Left ventricle myocardium inferior (tissue), 1 donor: Measurements from ENCODE around the gene ADAMTSL2. TPM values are rescaled to one million over a fixed set of nuclear protein-coding genes. Genes with fewer than 3 reads are reported as not detected.
"Not testable (repeated sequence)": the region's sequence is repeated elsewhere in the genome, so short reads cannot be mapped to it uniquely, and the experiment has no call there.

ENCODE experiments used
- DNase-seq: peaks from one replicate; pipeline ENCODE4 v3.0.0-alpha.2; 2020
- H3K27ac ChIP-seq: fragments of 200-600 bp; replicated peaks from 2 replicates; pipeline ENCODE4 v1.8.0; 2021
- H3K27me3 ChIP-seq: fragments of 200-600 bp; 2 replicates; pipeline ENCODE4 v1.8.0; 2021; ENCODE audit warnings: low read depth
- H3K36me3 ChIP-seq: fragments of 200-600 bp; 2 replicates; pipeline ENCODE4 v1.8.0; 2021
- H3K4me1 ChIP-seq: fragments of 200-600 bp; 2 replicates; pipeline ENCODE4 v1.8.0; 2021
- H3K4me3 ChIP-seq: fragments of 200-600 bp; 2 replicates; pipeline ENCODE4 v1.8.0; 2021; ENCODE audit warnings: mild to moderate bottlenecking, moderate library complexity
- H3K9me3 ChIP-seq: fragments of 200-600 bp; replicated peaks from 2 replicates; pipeline ENCODE4 v1.8.0; 2021
- intact Hi-C: fragments of 100-400 bp; cut with micrococcal nuclease; formaldehyde crosslinking; loops from one replicate; pipeline ENCODE4 v1.11.0; 2022
- total RNA-seq: library from RNA; stranded (reverse); fragmentation: NEBNext Ultra II Directional; extraction: Animal tissue kit (Norgen Biotek cat#: 25700); gene quantifications from one replicate; pipeline ENCODE4 v1.2.1, GENCODE V29; 2021
- TF ChIP-seq, protein P1 (sequence below): fragments of 200-600 bp; IDR thresholded peaks from 2 replicates; pipeline ENCODE4 v1.8.0; 2021; ENCODE audit warnings: antibody characterized with exemption, mild to moderate bottlenecking, borderline replicate concordance
- donor health status: DM: no; HTN: yes; CAD: no; lungs with severe emphysema.

Gene ADAMTSL2
- total RNA-seq, 1 donor from 2014 or later: 6.0 TPM

- no peak overlapping the region for H3K4me3 ChIP-seq
- no peaks in the 10 kb centered on the region for H3K27me3 ChIP-seq
- DNase-seq: peak; percentile 54
- TF ChIP-seq, protein P1, sequence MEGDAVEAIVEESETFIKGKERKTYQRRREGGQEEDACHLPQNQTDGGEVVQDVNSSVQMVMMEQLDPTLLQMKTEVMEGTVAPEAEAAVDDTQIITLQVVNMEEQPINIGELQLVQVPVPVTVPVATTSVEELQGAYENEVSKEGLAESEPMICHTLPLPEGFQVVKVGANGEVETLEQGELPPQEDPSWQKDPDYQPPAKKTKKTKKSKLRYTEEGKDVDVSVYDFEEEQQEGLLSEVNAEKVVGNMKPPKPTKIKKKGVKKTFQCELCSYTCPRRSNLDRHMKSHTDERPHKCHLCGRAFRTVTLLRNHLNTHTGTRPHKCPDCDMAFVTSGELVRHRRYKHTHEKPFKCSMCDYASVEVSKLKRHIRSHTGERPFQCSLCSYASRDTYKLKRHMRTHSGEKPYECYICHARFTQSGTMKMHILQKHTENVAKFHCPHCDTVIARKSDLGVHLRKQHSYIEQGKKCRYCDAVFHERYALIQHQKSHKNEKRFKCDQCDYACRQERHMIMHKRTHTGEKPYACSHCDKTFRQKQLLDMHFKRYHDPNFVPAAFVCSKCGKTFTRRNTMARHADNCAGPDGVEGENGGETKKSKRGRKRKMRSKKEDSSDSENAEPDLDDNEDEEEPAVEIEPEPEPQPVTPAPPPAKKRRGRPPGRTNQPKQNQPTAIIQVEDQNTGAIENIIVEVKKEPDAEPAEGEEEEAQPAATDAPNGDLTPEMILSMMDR: peak; percentile 18
- intact Hi-C loops: no loop called here
- H3K27ac ChIP-seq: peak overlapping the region; percentile 37
- H3K36me3 ChIP-seq: no peaks in the 10 kb centered on the region
- peaks cover 59% of the 10 kb centered on the region for H3K4me1 ChIP-seq
- no peaks in the 10 kb centered on the region for H3K9me3 ChIP-seq
Observed at GRCh38 chr9:133560311-133560710, 25.8 kb downstream of the ADAMTSL2 start.

DNA sequence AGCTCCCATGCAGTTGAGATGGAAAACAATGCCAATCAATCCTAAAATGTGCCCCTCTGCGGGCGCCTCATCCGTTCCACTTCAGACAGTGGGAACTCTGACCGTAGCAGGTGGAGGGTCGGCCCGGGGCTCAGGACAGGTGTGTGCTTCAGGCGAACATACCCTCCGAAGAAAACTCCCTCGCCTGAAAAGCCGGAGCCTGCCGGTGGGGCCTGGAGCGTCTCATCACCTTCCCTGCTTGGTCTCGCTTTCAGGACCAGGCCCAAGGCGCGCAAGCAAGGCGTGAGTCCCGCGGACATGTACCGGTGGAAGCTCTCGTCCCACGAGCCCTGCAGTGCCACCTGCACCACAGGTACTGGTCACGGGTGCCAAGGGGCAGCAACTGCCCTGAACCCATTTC, 26.4 kb downstream of the ADAMTSL2 start:
- Histone ChIP-seq H3K27ac (no peak overlapping the region), H3K9me3 (no peaks in the 10 kb centered on the region), H3K4me1 (peaks cover 59% of the 10 kb centered on the region), H3K27me3 (no peaks in the 10 kb centered on the region), H3K4me3 (no peak overlapping the region), H3K36me3 (no peaks in the 10 kb centered on the region)
- DNase-seq: no peak
- intact Hi-C loops: no loop called here
- TF ChIP-seq, protein P1: no peak

DNA sequence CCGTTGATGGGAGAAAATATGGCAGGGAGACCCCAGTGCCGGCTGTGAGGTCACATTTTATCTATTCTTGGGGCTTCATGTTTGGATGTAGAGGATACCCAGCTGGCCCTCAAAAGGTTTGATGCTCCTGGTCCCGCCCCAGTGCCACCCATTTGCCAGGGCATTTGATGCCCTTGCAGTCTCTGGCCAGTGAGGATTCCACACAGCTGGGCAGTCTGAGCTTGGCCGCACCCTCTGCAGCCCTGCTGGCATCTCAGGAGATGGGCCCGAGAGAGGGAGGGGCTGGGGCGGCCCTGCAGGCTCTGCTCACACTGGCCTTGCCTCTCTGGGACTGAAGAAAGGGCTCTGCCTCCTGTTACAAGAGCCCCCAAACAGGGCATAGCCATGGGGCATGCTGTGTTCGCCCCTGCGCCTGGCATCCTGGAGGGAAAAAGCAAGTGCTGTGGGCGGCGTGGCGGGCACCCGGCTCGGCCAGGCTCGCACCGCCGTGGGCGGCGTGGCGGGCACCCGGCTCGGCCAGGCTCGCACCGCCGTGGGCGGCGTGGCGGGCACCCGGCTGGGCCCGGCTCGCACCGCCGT, 27.6 kb downstream of the ADAMTSL2 start:
- intact Hi-C loops: no loop called here
- Histone ChIP-seq H3K9me3 (no peaks in the 10 kb centered on the region), H3K4me3 (no peak overlapping the region), H3K36me3 (no peaks in the 10 kb centered on the region), H3K4me1 (peaks cover 57% of the 10 kb centered on the region), H3K27ac (no peak overlapping the region), H3K27me3 (no peaks in the 10 kb centered on the region)
- no peak for DNase-seq
- TF ChIP-seq, protein P1: no peak

DNA sequence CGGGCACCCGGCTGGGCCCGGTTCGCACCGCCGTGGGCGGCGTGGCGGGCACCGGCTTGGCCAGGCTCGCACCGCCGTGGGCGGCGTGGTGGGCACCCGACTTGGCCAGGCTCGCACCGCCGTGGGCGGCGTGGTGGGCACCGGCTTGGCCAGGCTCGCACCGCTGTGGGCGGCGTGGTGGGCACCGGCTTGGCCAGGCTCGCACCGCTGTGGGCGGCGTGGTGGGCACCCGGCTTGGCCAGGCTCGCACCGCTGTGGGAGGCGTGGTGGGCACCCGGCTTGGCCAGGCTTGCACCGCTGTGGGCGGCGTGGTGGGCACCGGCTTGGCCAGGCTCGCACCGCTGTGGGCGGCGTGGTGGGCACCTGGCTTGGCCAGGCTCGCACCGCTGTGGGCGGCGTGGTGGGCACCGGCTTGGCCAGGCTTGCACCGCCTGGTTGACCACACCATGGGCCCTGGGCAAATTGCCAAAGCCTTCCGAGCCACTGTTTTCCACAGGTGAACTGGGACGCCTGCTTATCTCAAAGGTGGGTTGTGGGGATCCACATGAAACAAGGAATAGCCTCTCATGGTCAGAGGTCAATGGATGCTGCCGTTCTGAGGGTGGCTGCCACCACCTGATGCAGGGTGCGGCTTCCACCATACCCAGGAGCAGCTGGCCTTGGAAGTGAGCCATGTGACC, 28.2 kb downstream of the ADAMTSL2 start:
- TF ChIP-seq, protein P1: no peak
- no peak for DNase-seq
- peak overlapping the region; percentile 57 for H3K27ac ChIP-seq
- H3K36me3 ChIP-seq: no peaks in the 10 kb centered on the region
- H3K4me1 ChIP-seq: peaks cover 50% of the 10 kb centered on the region
- no peaks in the 10 kb centered on the region for H3K27me3 ChIP-seq
- intact Hi-C loops: no loop called here
- no peaks in the 10 kb centered on the region for H3K9me3 ChIP-seq
- H3K4me3 ChIP-seq: peak overlapping the region; percentile 14

DNA sequence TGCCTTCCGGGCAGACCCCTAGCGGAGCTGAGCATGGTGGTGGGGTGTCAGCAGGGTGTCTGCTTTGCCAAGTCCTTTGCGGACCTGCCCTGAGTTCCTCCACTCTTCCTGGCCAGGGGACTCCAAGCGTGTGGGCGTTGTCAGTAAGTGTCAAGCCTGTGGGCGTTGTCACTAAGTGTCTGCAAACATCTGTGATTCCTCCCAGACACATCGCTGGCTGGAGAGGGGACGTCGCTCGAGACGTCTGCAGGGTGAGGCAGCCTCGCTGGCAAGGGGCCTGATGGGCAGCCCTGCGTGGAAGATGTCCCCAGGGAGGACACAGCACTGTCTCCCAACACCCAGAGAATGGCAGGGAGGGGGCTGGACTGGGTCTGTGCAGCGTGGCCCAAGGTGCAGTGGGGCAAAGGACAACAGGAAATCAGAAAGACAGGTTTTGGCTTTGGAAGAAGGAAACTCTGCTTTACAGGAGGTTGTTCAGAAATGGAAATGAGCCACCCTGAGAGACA, 28.8 kb downstream of the ADAMTSL2 start:
- peaks cover 44% of the 10 kb centered on the region for H3K4me1 ChIP-seq
- H3K4me3 ChIP-seq: peak overlapping the region; percentile 14
- no peaks in the 10 kb centered on the region for H3K27me3 ChIP-seq
- no peaks in the 10 kb centered on the region for H3K36me3 ChIP-seq
- H3K9me3 ChIP-seq: no peaks in the 10 kb centered on the region
- intact Hi-C loops: no loop called here
- TF ChIP-seq, protein P1: no peak
- DNase-seq: peak; percentile 67
- H3K27ac ChIP-seq: peak overlapping the region; percentile 57

DNA sequence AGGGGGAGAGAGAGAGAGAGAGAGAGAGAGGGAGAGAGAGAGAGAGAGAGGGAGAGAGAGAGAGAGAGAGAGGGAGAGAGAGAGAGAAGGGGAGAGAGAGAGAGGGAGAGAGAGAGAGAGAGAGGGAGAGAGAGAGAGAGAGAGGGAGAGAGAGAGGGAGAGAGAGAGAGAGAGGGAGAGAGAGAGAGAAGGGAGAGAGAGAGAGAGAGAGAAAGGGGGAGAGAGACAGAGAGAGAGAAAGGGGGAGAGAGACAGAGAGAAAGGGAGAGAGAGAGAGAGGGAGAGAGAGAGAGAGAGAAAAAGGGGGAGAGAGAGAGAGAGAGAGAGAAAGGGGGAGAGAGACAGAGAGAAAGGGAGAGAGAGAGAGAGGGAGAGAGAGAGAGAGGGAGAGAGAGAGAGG, 29.3 kb downstream of the ADAMTSL2 start:
- H3K27me3 ChIP-seq, H3K4me3 ChIP-seq, H3K27ac ChIP-seq, DNase-seq, H3K9me3 ChIP-seq, H3K36me3 ChIP-seq, intact Hi-C loops: not testable (repeated sequence)
- H3K4me1 ChIP-seq: peaks cover 40% of the 10 kb centered on the region
